Keratinocyte (primary cell): ENCODE data around the gene HCN3. TPM values are rescaled to one million over a fixed set of nuclear protein-coding genes. Genes with fewer than 3 reads are reported as not detected.

ENCODE experiments used
- DNase-seq: peaks from one replicate; pipeline ENCODE4 v3.0.0-alpha.2; 2011; ENCODE audit warnings: low read depth, missing footprints, low spot score
- FAIRE-seq: peaks from 2 replicates; lab custom pipeline; 2011; peaks lifted over from hg19 to GRCh38; lab: Jason Lieb, UNC
- H2AFZ ChIP-seq: 2 replicates; pipeline ENCODE4 v1.6.0; 2012; ENCODE audit warnings: low read length, control low read depth, inconsistent platforms; ENCODE audit not compliant: control insufficient read depth
- H3K27ac ChIP-seq: 2 replicates; pipeline ENCODE4 v1.5.1; 2011; ENCODE audit warnings: low read length; ENCODE audit not compliant: control insufficient read depth, insufficient read depth
- H3K27me3 ChIP-seq: 3 replicates; pipeline ENCODE4 v1.6.0; 2011; ENCODE audit warnings: low read length; ENCODE audit not compliant: control insufficient read depth, insufficient read depth; ENCODE audit errors: extremely low read depth
- H3K36me3 ChIP-seq, 2 experiments: 2 replicates in 1 of 2; 3 replicates in 1 of 2; pipeline ENCODE4 v1.5.1; 2011; ENCODE audit warnings: low read length in 2 of 2, mild to moderate bottlenecking in 1 of 2; ENCODE audit not compliant: control insufficient read depth in 2 of 2, insufficient read depth in 2 of 2; ENCODE audit errors: extremely low read depth in 1 of 2
- H3K4me1 ChIP-seq: 3 replicates; pipeline ENCODE4 v1.5.1; 2011; ENCODE audit warnings: low read length; ENCODE audit not compliant: control insufficient read depth, insufficient read depth; ENCODE audit errors: extremely low read depth
- H3K4me2 ChIP-seq: 3 replicates; pipeline ENCODE4 v1.6.0; 2011; ENCODE audit warnings: low read depth, low read length; ENCODE audit not compliant: control insufficient read depth, insufficient read depth; ENCODE audit errors: extremely low read depth
- H3K4me3 ChIP-seq, 3 experiments: fragments of 200-600 bp in 1 of 3; sonication (generic) in 1 of 3; 2 replicates in 2 of 3; 3 replicates in 1 of 3; pipeline ENCODE4 v1.5.1; 2011 to 2016; ENCODE audit warnings: low read length in 3 of 3, mild to moderate bottlenecking in 3 of 3, control low read depth in 2 of 3, inconsistent platforms in 1 of 3, low read depth in 1 of 3, mixed read lengths in 1 of 3, mixed run types in 1 of 3, moderate library complexity in 1 of 3; ENCODE audit not compliant: control insufficient read depth in 2 of 3, insufficient read depth in 2 of 3; ENCODE audit errors: extremely low read depth in 1 of 3
- H3K79me2 ChIP-seq: 2 replicates; pipeline ENCODE4 v1.6.0; 2012; ENCODE audit warnings: low read length; ENCODE audit not compliant: control insufficient read depth, insufficient read depth
- H3K9ac ChIP-seq: 3 replicates; pipeline ENCODE4 v1.6.0; 2011; ENCODE audit warnings: low read length; ENCODE audit not compliant: control insufficient read depth, insufficient read depth; ENCODE audit errors: extremely low read depth
- H3K9me1 ChIP-seq: 3 replicates; pipeline ENCODE4 v1.6.0; 2011; ENCODE audit warnings: low read length; ENCODE audit not compliant: control insufficient read depth, insufficient read depth; ENCODE audit errors: extremely low read depth
- H3K9me3 ChIP-seq: 2 replicates; pipeline ENCODE4 v1.5.1; 2012; ENCODE audit warnings: low read depth, low read length; ENCODE audit not compliant: control insufficient read depth
- H4K20me1 ChIP-seq: 3 replicates; pipeline ENCODE4 v1.6.0; 2011; ENCODE audit warnings: low read length; ENCODE audit not compliant: control insufficient read depth, insufficient read depth; ENCODE audit errors: extremely low read depth
- CTCF ChIP-seq, 3 experiments: IDR thresholded peaks in 1 of 3; conservative IDR thresholded peaks in 1 of 3; optimal IDR thresholded peaks in 1 of 3; 2 replicates in 2 of 3; 3 replicates in 1 of 3; pipeline versions ENCODE3 to v1.5.1; 2011; ENCODE audit warnings: low read length in 3 of 3, mild to moderate bottlenecking in 3 of 3, moderate library complexity in 2 of 3, control low read depth in 1 of 3, inconsistent platforms in 1 of 3; ENCODE audit not compliant: insufficient read depth in 2 of 3; ENCODE audit errors: extremely low read depth in 1 of 3
- EZH2 ChIP-seq: IDR thresholded peaks from one replicate; pipeline ENCODE4 v1.6.1; 2012; ENCODE audit warnings: inconsistent platforms, mild to moderate bottlenecking, low read length, moderate library complexity
- dilution Hi-C: fragments of 300-500 bp; cut with MboI; formaldehyde crosslinking; loops from one replicate; pipeline ENCODE4 v1.7.0; 2020; ENCODE audit warnings: low sequenced_read_pairs; ENCODE audit not compliant: extremely low pct_ligation_motif_present
- polyA plus RNA-seq, 5 experiments: library from polyadenylated mRNA; depleted of rRNA in 3 of 5; stranded (reverse) in 3 of 5; stranded (forward) in 1 of 5; unstranded in 1 of 5; fragments of >200 nt; gene quantifications; 1 replicate in 1 of 5; 2 replicates in 3 of 5; 3 replicates in 1 of 5; pipeline versions ENCODE4 v1.2.1 to v1.2.3, GENCODE V29; 2011 to 2012; ENCODE audit warnings: missing spikeins in 2 of 5, low read depth in 1 of 5, low replicate concordance in 1 of 5

The HCN3 gene
- polyA plus RNA-seq, 1 donor (not counting 4 experiments of a cell fraction or from before 2014, with no cell fraction given): 3.0 TPM

GRCh38 chr1:155247667-155248553 is 29.4 kb upstream of the HCN3 start:
- H3K9me1 ChIP-seq: no peaks in the 10 kb centered on the region
- TF ChIP-seq CTCF (optimal IDR thresholded peaks at IDR 0.05 in 1 of 3, IDR thresholded peaks at IDR 0.05 in 1 of 3, conservative IDR thresholded peaks at IDR 0.05 in 1 of 3; ENCODE audit: extremely low read depth in 1 of 3, insufficient read depth in 2 of 3, low read length in 3 of 3) (no peak), EZH2 (no peak)
- FAIRE-seq (no peak), DNase-seq (no peak)
- H3K79me2 ChIP-seq: no peaks in the 10 kb centered on the region
- H3K36me3 ChIP-seq: peaks cover 11 to 19% of the 10 kb centered on the region in 2 experiments
- H3K27me3 ChIP-seq: no peaks in the 10 kb centered on the region
- dilution Hi-C loops: no loop called here
- H3K9me3 ChIP-seq: no peaks in the 10 kb centered on the region
- no peak overlapping the region for H3K4me3 ChIP-seq
- H2AFZ ChIP-seq: no peak overlapping the region
- H3K4me2 ChIP-seq: no peak overlapping the region
- H3K9ac ChIP-seq: no peak overlapping the region
- peaks cover 14% of the 10 kb centered on the region for H3K4me1 ChIP-seq
- no peaks in the 10 kb centered on the region for H4K20me1 ChIP-seq
- no peak overlapping the region for H3K27ac ChIP-seq

- dilution Hi-C loops: no loop called here
- Histone ChIP-seq H3K79me2 (peaks cover 13% of the 10 kb centered on the region), H3K4me3 (no peak overlapping the region), H3K27ac (no peak overlapping the region), H4K20me1 (no peaks in the 10 kb centered on the region), H3K27me3 (no peaks in the 10 kb centered on the region), H3K9ac (no peak overlapping the region), H3K9me1 (no peaks in the 10 kb centered on the region), H2AFZ (no peak overlapping the region), H3K4me1 (peaks cover 12% of the 10 kb centered on the region), H3K36me3 (peaks cover 11 to 19% of the 10 kb centered on the region in 2 experiments), H3K9me3 (no peaks in the 10 kb centered on the region), H3K4me2 (no peak overlapping the region)
- FAIRE-seq: no peak
- DNase-seq: no peak
- TF ChIP-seq EZH2 (no peak), CTCF (optimal IDR thresholded peaks at IDR 0.05 in 1 of 3, IDR thresholded peaks at IDR 0.05 in 1 of 3, conservative IDR thresholded peaks at IDR 0.05 in 1 of 3; ENCODE audit: extremely low read depth in 1 of 3, insufficient read depth in 2 of 3, low read length in 3 of 3) (no peak)
These were observed 27.0 kb upstream of the HCN3 start for GRCh38 chr1:155250246-155250632.
